CD4-positive, alpha-beta T cell (primary cell): ENCODE data around the gene WAC. TPM values are rescaled to one million over a fixed set of nuclear protein-coding genes. Genes with fewer than 3 reads are reported as not detected.
A peak's percentile ranks its signal among the peaks of the same experiment; 100 is the strongest.

Experiments
- ATAC-seq: fragments of 200-7000 bp; cut with Tn5 transposase; one replicate; pipeline ENCODE4 v1.10.0; 2022; ENCODE audit warnings: mild to moderate bottlenecking; ENCODE audit not compliant: poor library complexity
- CTCF ChIA-PET: fragments of 350-600 bp; sonication (Branson Sonifier 250); formaldehyde crosslinking; loops from one replicate; lab custom pipeline; 2021; ENCODE audit warnings: antibody characterized with exemption, inconsistent platforms; lab: Charles Lee
- POLR2A ChIA-PET: fragments of 350-600 bp; sonication (Branson Sonifier 250); formaldehyde crosslinking; loops from one replicate; lab custom pipeline; 2021; ENCODE audit warnings: antibody characterized with exemption, inconsistent platforms; lab: Charles Lee
- DNase-seq, 14 experiments: peaks; one replicate each; pipeline ENCODE4 v3.0.0-alpha.2; 2013 to 2020; ENCODE audit warnings: mixed read lengths in 2 of 14
- H3K27ac ChIP-seq, 2 donors: one replicate each; pipeline versions ENCODE4 v1.5.1 to v1.7.0; 2013; ENCODE audit warnings: low read length in 2 of 2, low read depth in 1 of 2, mild to moderate bottlenecking in 1 of 2
- H3K27me3 ChIP-seq, 2 experiments: 1 replicate in 1 of 2; 2 replicates in 1 of 2; pipeline versions ENCODE4 v1.6.1 to v1.7.0; 2013; ENCODE audit warnings: low read length in 2 of 2, control low read depth in 1 of 2, mild to moderate bottlenecking in 1 of 2, moderate library complexity in 1 of 2; ENCODE audit not compliant: insufficient read depth in 2 of 2, control insufficient read depth in 1 of 2
- H3K36me3 ChIP-seq: one replicate; pipeline ENCODE4 v1.6.1; 2013; ENCODE audit warnings: low read length, control low read depth; ENCODE audit not compliant: insufficient read depth
- H3K4me1 ChIP-seq: one replicate; pipeline ENCODE4 v1.6.1; 2013; ENCODE audit warnings: low read length, control low read depth; ENCODE audit not compliant: insufficient read depth
- H3K4me3 ChIP-seq: one replicate; pipeline ENCODE4 v1.5.1; 2013; ENCODE audit warnings: mild to moderate bottlenecking, low read length, moderate library complexity
- H3K9me3 ChIP-seq, 2 experiments: 1 replicate in 1 of 2; 2 replicates in 1 of 2; pipeline versions ENCODE4 v1.6.1 to v1.7.0; 2013; ENCODE audit warnings: low read length in 2 of 2, mild to moderate bottlenecking in 2 of 2, control low read depth in 1 of 2, moderate library complexity in 1 of 2; ENCODE audit not compliant: control insufficient read depth in 1 of 2, insufficient read depth in 1 of 2
- H3K27ac Mint-ChIP-seq: one replicate; pipeline ENCODE4 v1.8.0; 2020; ENCODE audit warnings: mixed read lengths
- H3K27me3 Mint-ChIP-seq: one replicate; pipeline ENCODE4 v1.8.0; 2021; ENCODE audit warnings: mixed read lengths
- H3K36me3 Mint-ChIP-seq: one replicate; pipeline ENCODE4 v1.8.0; 2021; ENCODE audit warnings: low read depth, mixed read lengths
- H3K4me1 Mint-ChIP-seq: one replicate; pipeline ENCODE4 v1.8.0; 2021; ENCODE audit warnings: low read depth, mixed read lengths
- H3K4me3 Mint-ChIP-seq: one replicate; pipeline ENCODE4 v1.8.0; 2020; ENCODE audit warnings: mild to moderate bottlenecking, mixed read lengths
- H3K9me3 Mint-ChIP-seq: one replicate; pipeline ENCODE4 v1.8.0; 2020; ENCODE audit warnings: mixed read lengths
- intact Hi-C, 2 experiments: fragments of 100-400 bp; cut with DNase I in 1 of 2; cut with micrococcal nuclease in 1 of 2; formaldehyde crosslinking; loops; one replicate each; pipeline versions ENCODE4 v1.15.1 to v1.9.0; 2023 to 2025; cut with DNase I, micrococcal nuclease
- total RNA-seq, 174 experiments: library from RNA in 2 of 174; stranded (reverse) in 2 of 174; gene quantifications; one replicate each; pipeline ENCODE4 v1.2.3 and lab custom pipeline; 2021 to 2026
- TF ChIP-seq, protein P1 (sequence below): fragments of 200-600 bp; IDR thresholded peaks from one replicate; pipeline ENCODE4 v1.8.0; 2022; ENCODE audit warnings: antibody characterized with exemption, mild to moderate bottlenecking

Gene WAC
- total RNA-seq, 2 experiments from 2014 or later, result 169 to 177 TPM

DNA sequence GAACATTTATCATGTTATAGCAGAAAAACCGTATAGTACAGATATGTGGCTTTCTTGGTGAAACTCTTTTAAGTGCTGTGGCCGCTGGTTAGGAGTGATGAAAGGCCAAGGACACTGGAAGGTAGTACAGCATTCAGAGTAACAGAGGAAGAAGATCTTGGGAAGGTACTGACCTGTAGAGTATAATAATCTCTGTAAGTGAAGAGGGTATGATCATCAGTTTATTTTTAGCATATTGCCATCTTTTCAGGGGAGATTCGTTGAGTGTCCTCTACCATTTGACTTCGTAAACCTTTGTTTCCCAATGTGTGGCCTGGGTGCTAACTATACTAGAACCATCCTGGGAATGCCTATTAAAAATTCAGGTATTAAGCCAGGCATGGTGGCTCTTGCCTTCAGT lies 44.6 kb downstream of the WAC start:
- Histone ChIP-seq H3K27me3 (no peaks in the 10 kb centered on the region), H3K9me3 (no peaks in the 10 kb centered on the region), H3K4me1 (peaks cover 19% of the 10 kb centered on the region), H3K27ac (no peak overlapping the region), H3K4me3 (no peak overlapping the region), H3K36me3 (peaks cover 27% of the 10 kb centered on the region)
- Mint-ChIP-seq H3K36me3 (peaks cover 87% of the 10 kb centered on the region), H3K9me3 (no peaks in the 10 kb centered on the region), H3K27me3 (no peaks in the 10 kb centered on the region), H3K27ac (peak overlapping the region; percentile 41), H3K4me1 (peaks cover 90% of the 10 kb centered on the region), H3K4me3 (peak overlapping the region; percentile 13)
- ChIA-PET CTCF (no interaction called here), POLR2A (interaction anchor here (0.6 to 1.3 kb wide), 2 partner anchors 45 to 276 kb away, joined by 3 read pairs; partner anchors contain the start of gene WAC)
- intact Hi-C loops, result loop anchor here in 1 of 2 experiments (5.0 kb wide), 1 partner anchor 35 kb away; no protein-coding TSS in a partner anchor
- DNase-seq (no peak), ATAC-seq (no peak)
- TF ChIP-seq, protein P1, sequence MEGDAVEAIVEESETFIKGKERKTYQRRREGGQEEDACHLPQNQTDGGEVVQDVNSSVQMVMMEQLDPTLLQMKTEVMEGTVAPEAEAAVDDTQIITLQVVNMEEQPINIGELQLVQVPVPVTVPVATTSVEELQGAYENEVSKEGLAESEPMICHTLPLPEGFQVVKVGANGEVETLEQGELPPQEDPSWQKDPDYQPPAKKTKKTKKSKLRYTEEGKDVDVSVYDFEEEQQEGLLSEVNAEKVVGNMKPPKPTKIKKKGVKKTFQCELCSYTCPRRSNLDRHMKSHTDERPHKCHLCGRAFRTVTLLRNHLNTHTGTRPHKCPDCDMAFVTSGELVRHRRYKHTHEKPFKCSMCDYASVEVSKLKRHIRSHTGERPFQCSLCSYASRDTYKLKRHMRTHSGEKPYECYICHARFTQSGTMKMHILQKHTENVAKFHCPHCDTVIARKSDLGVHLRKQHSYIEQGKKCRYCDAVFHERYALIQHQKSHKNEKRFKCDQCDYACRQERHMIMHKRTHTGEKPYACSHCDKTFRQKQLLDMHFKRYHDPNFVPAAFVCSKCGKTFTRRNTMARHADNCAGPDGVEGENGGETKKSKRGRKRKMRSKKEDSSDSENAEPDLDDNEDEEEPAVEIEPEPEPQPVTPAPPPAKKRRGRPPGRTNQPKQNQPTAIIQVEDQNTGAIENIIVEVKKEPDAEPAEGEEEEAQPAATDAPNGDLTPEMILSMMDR, result no peak

DNA sequence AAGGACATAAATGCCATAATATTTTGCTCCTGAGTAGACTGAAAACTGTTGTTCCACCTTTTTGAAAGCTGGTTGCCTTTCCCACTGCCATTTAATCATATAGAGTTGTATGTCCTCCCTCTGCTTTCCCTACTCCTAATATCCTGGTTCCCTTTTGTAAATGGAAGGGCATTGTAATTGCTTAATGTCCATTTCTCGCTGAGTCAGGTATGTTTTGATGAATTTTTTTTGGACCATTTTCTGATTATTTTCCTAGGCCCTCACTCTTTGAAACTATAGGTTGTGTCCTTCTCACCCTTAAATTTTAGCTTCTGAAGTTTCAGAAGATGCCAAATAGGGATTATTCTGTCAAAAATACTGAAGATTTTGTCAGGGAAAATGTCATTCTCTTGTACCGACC lies 45.5 kb downstream of the WAC start:
- Histone ChIP-seq H3K4me3 (no peak overlapping the region), H3K27me3 (no peaks in the 10 kb centered on the region), H3K4me1 (peaks cover 15% of the 10 kb centered on the region), H3K9me3 (no peaks in the 10 kb centered on the region), H3K27ac (no peak overlapping the region), H3K36me3 (peaks cover 30% of the 10 kb centered on the region)
- Mint-ChIP-seq H3K4me3 (no peak overlapping the region), H3K27me3 (no peaks in the 10 kb centered on the region), H3K36me3 (peaks cover 87% of the 10 kb centered on the region), H3K4me1 (peaks cover 89% of the 10 kb centered on the region), H3K9me3 (no peaks in the 10 kb centered on the region), H3K27ac (peak overlapping the region; percentile 16)
- CTCF ChIA-PET, result no interaction called here
- ATAC-seq (no peak), DNase-seq (no peak)
- intact Hi-C loops, result loop anchor here in 1 of 2 experiments (5.0 kb wide), 1 partner anchor 36 kb away; no protein-coding TSS in a partner anchor
- TF ChIP-seq, protein P1, result no peak
- POLR2A ChIA-PET, result interaction anchor here (1.3 kb wide), 1 partner anchor 46 kb away, joined by 3 read pairs; the partner anchor contains the start of gene WAC

DNA sequence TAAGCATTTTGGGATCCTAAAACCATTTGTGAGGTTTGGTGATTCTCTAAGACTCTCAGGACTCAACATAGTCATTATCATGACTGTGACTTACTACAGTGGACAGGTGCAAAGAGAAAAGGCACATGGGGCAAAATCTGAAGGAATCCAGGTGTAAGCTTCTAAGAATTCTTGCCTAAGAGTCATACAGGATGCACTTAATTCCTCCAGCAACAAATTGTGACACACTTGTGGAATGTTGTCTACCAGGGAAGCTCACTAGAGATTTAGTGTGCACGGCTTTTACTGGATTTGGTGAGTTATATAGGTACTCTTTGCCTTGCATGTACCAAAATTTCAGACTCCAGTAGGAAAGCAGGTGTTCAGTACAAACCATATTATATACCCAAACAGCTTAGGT lies 47.9 kb downstream of the WAC start:
- Mint-ChIP-seq H3K36me3 (peaks cover 89% of the 10 kb centered on the region), H3K9me3 (no peaks in the 10 kb centered on the region), H3K4me3 (no peak overlapping the region), H3K27me3 (no peaks in the 10 kb centered on the region), H3K27ac (peak overlapping the region; percentile 8), H3K4me1 (peaks cover 85% of the 10 kb centered on the region)
- POLR2A ChIA-PET, result interaction anchor here (1.0 kb wide), 1 partner anchor 25 kb away, joined by 4 read pairs; no protein-coding TSS in a partner anchor
- no peak for DNase-seq
- no peak overlapping the region for H3K4me3 ChIP-seq
- H3K36me3 ChIP-seq, result peaks cover 47% of the 10 kb centered on the region
- TF ChIP-seq, protein P1, result no peak
- H3K9me3 ChIP-seq, result no peaks in the 10 kb centered on the region
- peaks cover 7% of the 10 kb centered on the region for H3K4me1 ChIP-seq
- ATAC-seq, result no peak
- CTCF ChIA-PET, result interaction anchor here (0.6 to 1.9 kb wide), 2 partner anchors 14 to 1456 kb away, joined by 4 read pairs; no protein-coding TSS in a partner anchor
- intact Hi-C loops, result no loop called here
- no peak overlapping the region for H3K27ac ChIP-seq
- H3K27me3 ChIP-seq, result no peaks in the 10 kb centered on the region
